ENCODE data around the gene DOCK6. TPM values are rescaled to one million over a fixed set of nuclear protein-coding genes. Genes with fewer than 3 reads are reported as not detected.

Gene DOCK6
- total and polyA plus RNA-seq, 2 of the 13 experiments (the other 11 are each of a cell fraction or from before 2014, with no cell fraction given): 5.4 to 38.1 TPM

DNA sequence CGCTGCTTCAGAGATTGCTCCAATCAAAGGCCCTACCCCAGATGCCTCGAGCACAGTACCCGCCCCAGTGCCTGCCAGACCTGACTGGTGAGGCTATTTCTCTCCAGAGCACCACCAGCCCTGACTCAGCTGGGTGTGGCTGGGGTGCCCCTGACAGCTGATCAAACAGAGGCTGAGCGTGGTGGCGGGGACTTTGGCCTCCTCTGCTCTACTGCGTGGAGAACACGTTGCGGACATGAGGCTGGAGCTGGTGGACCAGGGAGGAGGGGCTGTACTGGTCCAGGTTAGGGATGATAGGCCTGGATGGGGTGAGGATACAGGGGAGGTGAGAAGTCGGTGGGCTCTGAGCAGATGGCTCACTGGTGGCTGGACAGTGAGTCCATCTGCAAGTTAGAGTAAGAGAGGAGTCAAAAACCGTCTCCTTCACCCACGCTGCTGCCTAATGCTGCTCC is 3.5 kb upstream of the DOCK6 start (continued):
- TF ChIP-seq, protein P1, sequence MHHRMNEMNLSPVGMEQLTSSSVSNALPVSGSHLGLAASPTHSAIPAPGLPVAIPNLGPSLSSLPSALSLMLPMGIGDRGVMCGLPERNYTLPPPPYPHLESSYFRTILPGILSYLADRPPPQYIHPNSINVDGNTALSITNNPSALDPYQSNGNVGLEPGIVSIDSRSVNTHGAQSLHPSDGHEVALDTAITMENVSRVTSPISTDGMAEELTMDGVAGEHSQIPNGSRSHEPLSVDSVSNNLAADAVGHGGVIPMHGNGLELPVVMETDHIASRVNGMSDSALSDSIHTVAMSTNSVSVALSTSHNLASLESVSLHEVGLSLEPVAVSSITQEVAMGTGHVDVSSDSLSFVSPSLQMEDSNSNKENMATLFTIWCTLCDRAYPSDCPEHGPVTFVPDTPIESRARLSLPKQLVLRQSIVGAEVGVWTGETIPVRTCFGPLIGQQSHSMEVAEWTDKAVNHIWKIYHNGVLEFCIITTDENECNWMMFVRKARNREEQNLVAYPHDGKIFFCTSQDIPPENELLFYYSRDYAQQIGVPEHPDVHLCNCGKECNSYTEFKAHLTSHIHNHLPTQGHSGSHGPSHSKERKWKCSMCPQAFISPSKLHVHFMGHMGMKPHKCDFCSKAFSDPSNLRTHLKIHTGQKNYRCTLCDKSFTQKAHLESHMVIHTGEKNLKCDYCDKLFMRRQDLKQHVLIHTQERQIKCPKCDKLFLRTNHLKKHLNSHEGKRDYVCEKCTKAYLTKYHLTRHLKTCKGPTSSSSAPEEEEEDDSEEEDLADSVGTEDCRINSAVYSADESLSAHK (CRISPR knock-in tag; IDR thresholded peaks at IDR 0.05; ENCODE audit: borderline replicate concordance): no peak
- TF ChIP-seq GTF3A (CRISPR knock-in tag; conservative IDR thresholded peaks at IDR 0.05): no peak; the same call in 1 of the 2 replicates
- TF ChIP-seq ETV6 (CRISPR knock-in tag; conservative IDR thresholded peaks at IDR 0.05): no peak
- 0 out of 2 replicates have a peak, but pooled peaks have one; percentile 68 for TF ChIP-seq ZMYM2 (CRISPR knock-in tag; IDR thresholded peaks at IDR 0.05)
- TF ChIP-seq, protein P2, sequence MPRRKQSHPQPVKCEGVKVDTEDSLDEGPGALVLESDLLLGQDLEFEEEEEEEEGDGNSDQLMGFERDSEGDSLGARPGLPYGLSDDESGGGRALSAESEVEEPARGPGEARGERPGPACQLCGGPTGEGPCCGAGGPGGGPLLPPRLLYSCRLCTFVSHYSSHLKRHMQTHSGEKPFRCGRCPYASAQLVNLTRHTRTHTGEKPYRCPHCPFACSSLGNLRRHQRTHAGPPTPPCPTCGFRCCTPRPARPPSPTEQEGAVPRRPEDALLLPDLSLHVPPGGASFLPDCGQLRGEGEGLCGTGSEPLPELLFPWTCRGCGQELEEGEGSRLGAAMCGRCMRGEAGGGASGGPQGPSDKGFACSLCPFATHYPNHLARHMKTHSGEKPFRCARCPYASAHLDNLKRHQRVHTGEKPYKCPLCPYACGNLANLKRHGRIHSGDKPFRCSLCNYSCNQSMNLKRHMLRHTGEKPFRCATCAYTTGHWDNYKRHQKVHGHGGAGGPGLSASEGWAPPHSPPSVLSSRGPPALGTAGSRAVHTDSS (CRISPR knock-in tag; conservative IDR thresholded peaks at IDR 0.05): no peak
- TF ChIP-seq, protein P3, sequence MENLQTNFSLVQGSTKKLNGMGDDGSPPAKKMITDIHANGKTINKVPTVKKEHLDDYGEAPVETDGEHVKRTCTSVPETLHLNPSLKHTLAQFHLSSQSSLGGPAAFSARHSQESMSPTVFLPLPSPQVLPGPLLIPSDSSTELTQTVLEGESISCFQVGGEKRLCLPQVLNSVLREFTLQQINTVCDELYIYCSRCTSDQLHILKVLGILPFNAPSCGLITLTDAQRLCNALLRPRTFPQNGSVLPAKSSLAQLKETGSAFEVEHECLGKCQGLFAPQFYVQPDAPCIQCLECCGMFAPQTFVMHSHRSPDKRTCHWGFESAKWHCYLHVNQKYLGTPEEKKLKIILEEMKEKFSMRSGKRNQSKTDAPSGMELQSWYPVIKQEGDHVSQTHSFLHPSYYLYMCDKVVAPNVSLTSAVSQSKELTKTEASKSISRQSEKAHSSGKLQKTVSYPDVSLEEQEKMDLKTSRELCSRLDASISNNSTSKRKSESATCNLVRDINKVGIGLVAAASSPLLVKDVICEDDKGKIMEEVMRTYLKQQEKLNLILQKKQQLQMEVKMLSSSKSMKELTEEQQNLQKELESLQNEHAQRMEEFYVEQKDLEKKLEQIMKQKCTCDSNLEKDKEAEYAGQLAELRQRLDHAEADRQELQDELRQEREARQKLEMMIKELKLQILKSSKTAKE (CRISPR knock-in tag; IDR thresholded peaks at IDR 0.05; ENCODE audit: borderline replicate concordance): peak; percentile 91
- no peak for TF ChIP-seq RFX1 (IDR thresholded peaks at IDR 0.05)
- TF ChIP-seq ZNF546 (CRISPR knock-in tag; conservative IDR thresholded peaks at IDR 0.05): 0 out of 2 replicates have a peak, but pooled peaks have one; percentile 74
- TF ChIP-seq TAF15 (IDR thresholded peaks at IDR 0.05; ENCODE audit: low read depth, low read length, poor library complexity, severe bottlenecking): no peak
- TF ChIP-seq, protein P4, sequence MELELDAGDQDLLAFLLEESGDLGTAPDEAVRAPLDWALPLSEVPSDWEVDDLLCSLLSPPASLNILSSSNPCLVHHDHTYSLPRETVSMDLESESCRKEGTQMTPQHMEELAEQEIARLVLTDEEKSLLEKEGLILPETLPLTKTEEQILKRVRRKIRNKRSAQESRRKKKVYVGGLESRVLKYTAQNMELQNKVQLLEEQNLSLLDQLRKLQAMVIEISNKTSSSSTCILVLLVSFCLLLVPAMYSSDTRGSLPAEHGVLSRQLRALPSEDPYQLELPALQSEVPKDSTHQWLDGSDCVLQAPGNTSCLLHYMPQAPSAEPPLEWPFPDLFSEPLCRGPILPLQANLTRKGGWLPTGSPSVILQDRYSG (CRISPR knock-in tag; IDR thresholded peaks at IDR 0.05): peak; percentile 88; the same call in 1 of the 2 replicates
- TF ChIP-seq, protein P5, sequence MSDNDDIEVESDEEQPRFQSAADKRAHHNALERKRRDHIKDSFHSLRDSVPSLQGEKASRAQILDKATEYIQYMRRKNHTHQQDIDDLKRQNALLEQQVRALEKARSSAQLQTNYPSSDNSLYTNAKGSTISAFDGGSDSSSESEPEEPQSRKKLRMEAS (IDR thresholded peaks at IDR 0.05): peak; percentile 99
- no peak for TF ChIP-seq NBN (conservative IDR thresholded peaks at IDR 0.05)
- peak; percentile 74; the same call in 1 of the 2 replicates for TF ChIP-seq NFATC3 (CRISPR knock-in tag; IDR thresholded peaks at IDR 0.05)
- peak; percentile 99 for TF ChIP-seq NFKB2 (CRISPR knock-in tag; IDR thresholded peaks at IDR 0.05; ENCODE audit: borderline replicate concordance)
- TF ChIP-seq, protein P6, sequence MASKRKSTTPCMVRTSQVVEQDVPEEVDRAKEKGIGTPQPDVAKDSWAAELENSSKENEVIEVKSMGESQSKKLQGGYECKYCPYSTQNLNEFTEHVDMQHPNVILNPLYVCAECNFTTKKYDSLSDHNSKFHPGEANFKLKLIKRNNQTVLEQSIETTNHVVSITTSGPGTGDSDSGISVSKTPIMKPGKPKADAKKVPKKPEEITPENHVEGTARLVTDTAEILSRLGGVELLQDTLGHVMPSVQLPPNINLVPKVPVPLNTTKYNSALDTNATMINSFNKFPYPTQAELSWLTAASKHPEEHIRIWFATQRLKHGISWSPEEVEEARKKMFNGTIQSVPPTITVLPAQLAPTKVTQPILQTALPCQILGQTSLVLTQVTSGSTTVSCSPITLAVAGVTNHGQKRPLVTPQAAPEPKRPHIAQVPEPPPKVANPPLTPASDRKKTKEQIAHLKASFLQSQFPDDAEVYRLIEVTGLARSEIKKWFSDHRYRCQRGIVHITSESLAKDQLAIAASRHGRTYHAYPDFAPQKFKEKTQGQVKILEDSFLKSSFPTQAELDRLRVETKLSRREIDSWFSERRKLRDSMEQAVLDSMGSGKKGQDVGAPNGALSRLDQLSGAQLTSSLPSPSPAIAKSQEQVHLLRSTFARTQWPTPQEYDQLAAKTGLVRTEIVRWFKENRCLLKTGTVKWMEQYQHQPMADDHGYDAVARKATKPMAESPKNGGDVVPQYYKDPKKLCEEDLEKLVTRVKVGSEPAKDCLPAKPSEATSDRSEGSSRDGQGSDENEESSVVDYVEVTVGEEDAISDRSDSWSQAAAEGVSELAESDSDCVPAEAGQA (IDR thresholded peaks at IDR 0.05; ENCODE audit: low read depth): peak; percentile 76; the same call in 1 of the 2 replicates
- TF ChIP-seq, protein P6 (CRISPR knock-in tag; IDR thresholded peaks at IDR 0.05; ENCODE audit: borderline replicate concordance): no peak
- no peak; the same call in 1 of the 2 replicates for TF ChIP-seq MAFG (CRISPR knock-in tag; IDR thresholded peaks at IDR 0.05)

Measured in HepG2 (cell line).